Tibial artery (tissue), 4 donors: Measurements from ENCODE around the gene LRFN4.

Experiments used
- DNase-seq, 2 donors: peaks; one replicate each; pipeline ENCODE4 v3.0.0-alpha.2; 2019
- H3K27ac ChIP-seq, 2 donors: fragments of 200-600 bp; sonication (generic) in 1 of 2; 1 replicate in 1 of 2; 2 replicates in 1 of 2; pipeline ENCODE4 v1.5.1; 2018 to 2019; ENCODE audit warnings: mild to moderate bottlenecking in 1 of 2
- H3K27me3 ChIP-seq, 2 donors: fragments of 200-600 bp; sonication (generic) in 1 of 2; one replicate each; pipeline versions ENCODE4 v1.5.1 to v1.6.0; 2016 to 2019
- H3K36me3 ChIP-seq, 3 donors: fragments of 200-600 bp; sonication (generic) in 2 of 3; one replicate each; pipeline ENCODE4 v1.5.1; 2016 to 2019; ENCODE audit warnings: mild to moderate bottlenecking in 2 of 3
- H3K4me1 ChIP-seq, 4 donors: fragments of 200-600 bp; sonication (generic) in 2 of 4; 1 replicate in 3 of 4; 2 replicates in 1 of 4; pipeline ENCODE4 v1.5.1; 2016 to 2019
- H3K4me3 ChIP-seq, 2 donors: fragments of 200-600 bp; sonication (generic) in 1 of 2; 1 replicate in 1 of 2; 2 replicates in 1 of 2; pipeline ENCODE4 v1.5.1; 2018 to 2019; ENCODE audit warnings: mild to moderate bottlenecking in 2 of 2
- H3K9me3 ChIP-seq, 3 donors: fragments of 200-600 bp; sonication (generic) in 1 of 3; one replicate each; pipeline ENCODE4 v1.5.1; 2016 to 2019
- intact Hi-C: fragments of 100-400 bp; cut with DNase I; formaldehyde crosslinking; loops from one replicate; pipeline ENCODE4 v1.15.0; 2023; ENCODE audit warnings: low total_unique reads
- TF ChIP-seq, protein P1 (sequence below), 2 experiments: fragments of 200-600 bp in 1 of 2; fragments of 450-650 bp in 1 of 2; IDR thresholded peaks; one replicate each; pipeline ENCODE4 v1.5.1; 2017 to 2019; ENCODE audit warnings: antibody characterized with exemption in 2 of 2, mild to moderate bottlenecking in 1 of 2, moderate library complexity in 1 of 2

LRFN4 gene

DNA sequence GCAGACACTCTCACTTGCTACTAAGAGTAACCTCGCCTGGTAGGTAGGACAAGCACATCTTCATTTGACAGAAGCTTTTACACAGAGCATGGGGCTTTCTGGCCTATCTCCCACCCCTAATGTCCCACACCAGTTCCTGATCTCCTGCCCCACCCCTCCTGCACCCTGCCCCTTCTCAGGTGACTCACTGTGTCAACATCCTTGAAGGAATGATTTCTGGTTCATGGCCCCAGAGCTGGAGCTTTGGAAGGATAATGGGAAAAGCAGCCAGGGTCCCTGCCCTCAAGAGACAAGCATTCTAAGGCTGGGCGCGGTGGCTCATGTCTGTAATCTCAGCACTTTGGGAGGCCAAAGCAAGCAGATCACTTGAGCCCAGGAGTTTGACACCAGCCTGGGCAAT lies 47.2 kb downstream of the LRFN4 start:
- intact Hi-C loops = no loop called here
- no peaks in the 10 kb centered on the region for H3K36me3 ChIP-seq
- TF ChIP-seq, protein P1, sequence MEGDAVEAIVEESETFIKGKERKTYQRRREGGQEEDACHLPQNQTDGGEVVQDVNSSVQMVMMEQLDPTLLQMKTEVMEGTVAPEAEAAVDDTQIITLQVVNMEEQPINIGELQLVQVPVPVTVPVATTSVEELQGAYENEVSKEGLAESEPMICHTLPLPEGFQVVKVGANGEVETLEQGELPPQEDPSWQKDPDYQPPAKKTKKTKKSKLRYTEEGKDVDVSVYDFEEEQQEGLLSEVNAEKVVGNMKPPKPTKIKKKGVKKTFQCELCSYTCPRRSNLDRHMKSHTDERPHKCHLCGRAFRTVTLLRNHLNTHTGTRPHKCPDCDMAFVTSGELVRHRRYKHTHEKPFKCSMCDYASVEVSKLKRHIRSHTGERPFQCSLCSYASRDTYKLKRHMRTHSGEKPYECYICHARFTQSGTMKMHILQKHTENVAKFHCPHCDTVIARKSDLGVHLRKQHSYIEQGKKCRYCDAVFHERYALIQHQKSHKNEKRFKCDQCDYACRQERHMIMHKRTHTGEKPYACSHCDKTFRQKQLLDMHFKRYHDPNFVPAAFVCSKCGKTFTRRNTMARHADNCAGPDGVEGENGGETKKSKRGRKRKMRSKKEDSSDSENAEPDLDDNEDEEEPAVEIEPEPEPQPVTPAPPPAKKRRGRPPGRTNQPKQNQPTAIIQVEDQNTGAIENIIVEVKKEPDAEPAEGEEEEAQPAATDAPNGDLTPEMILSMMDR (IDR thresholded peaks at IDR 0.05) = no peak
- H3K4me1 ChIP-seq = no peaks in the 10 kb centered on the region
- H3K9me3 ChIP-seq = no peaks in the 10 kb centered on the region
- DNase-seq = no peak
- H3K27me3 ChIP-seq = no peaks in the 10 kb centered on the region
- H3K27ac ChIP-seq = no peak overlapping the region
- no peak overlapping the region for H3K4me3 ChIP-seq

DNA sequence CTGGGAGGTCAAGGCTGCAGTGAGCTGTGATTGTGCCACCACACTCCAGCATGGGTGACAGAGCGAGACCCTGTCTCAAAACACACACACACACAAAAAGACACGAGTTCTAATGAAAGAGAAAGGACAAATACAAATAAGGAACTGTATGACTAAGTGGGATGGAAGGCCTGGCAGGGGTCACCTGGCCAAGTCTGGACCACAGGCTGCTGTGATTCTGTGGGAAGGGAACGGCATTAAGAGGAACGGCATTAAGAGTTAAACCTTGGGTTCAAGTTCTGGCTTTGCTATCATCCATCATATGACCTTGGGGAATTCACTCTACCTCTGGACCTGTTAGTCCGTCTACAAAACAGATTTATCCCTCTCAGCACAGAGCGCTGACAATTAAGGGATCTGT lies 47.7 kb downstream of the LRFN4 start:
- H3K4me1 ChIP-seq = no peaks in the 10 kb centered on the region
- TF ChIP-seq, protein P1 (IDR thresholded peaks at IDR 0.05) = no peak
- no peak overlapping the region for H3K4me3 ChIP-seq
- no peaks in the 10 kb centered on the region for H3K36me3 ChIP-seq
- no peak overlapping the region for H3K27ac ChIP-seq
- H3K27me3 ChIP-seq = no peaks in the 10 kb centered on the region
- intact Hi-C loops = no loop called here
- no peaks in the 10 kb centered on the region for H3K9me3 ChIP-seq
- DNase-seq = no peak

DNA sequence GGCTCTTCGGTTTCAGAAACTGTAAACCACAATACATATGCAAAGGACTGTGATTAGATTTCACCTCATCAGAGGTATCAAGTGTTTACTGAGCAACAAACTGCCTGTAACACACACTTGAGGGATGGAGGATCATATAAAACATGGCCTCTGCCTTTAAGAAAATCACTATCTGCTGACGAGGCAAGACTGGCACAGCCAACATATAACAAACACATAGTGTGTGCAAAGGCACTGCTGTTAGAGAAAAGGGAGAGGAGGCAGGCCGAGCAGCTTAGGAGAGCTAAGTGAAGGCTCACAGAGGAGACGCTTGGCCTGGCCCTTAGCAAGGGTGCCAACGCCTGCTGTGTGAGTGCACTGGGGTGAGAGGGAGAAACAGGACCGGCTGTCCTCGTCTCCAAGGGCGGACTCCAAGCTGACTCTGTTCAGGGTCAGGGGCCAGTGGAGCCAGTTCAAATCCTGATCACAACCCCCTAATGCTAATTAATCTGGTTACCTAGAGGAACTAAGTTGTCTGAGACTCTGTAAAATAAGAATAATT lies 48.2 kb downstream of the LRFN4 start:
- H3K4me1 ChIP-seq = no peaks in the 10 kb centered on the region
- H3K4me3 ChIP-seq = no peak overlapping the region
- DNase-seq = no peak
- no peak overlapping the region for H3K27ac ChIP-seq
- no peaks in the 10 kb centered on the region for H3K27me3 ChIP-seq
- no peaks in the 10 kb centered on the region for H3K36me3 ChIP-seq
- TF ChIP-seq, protein P1 (IDR thresholded peaks at IDR 0.05) = no peak
- H3K9me3 ChIP-seq = no peaks in the 10 kb centered on the region
- intact Hi-C loops = no loop called here

DNA sequence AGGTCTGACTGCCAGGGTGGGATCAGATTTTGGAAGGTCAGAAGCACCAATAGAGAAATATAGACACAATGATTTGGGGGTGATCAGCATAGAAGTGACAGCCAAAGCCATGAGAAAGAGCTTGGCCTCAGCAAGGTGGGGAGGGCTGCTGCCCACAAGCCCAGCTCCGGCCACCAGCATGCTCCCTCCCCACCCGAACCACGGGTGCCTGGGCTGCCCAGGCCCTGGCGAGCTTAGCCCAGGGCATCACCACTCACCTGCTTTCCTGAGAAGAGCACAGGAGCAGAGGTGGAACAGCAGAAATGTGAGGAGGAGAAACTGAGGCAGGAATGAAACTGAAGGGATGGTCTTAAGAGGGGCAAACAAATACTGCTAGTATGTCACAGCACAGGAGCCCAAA lies 48.8 kb downstream of the LRFN4 start:
- H3K4me1 ChIP-seq = no peaks in the 10 kb centered on the region
- H3K4me3 ChIP-seq = no peak overlapping the region
- TF ChIP-seq, protein P1 (IDR thresholded peaks at IDR 0.05) = no peak
- DNase-seq = no peak
- H3K27ac ChIP-seq = no peak overlapping the region
- no peaks in the 10 kb centered on the region for H3K9me3 ChIP-seq
- H3K36me3 ChIP-seq = no peaks in the 10 kb centered on the region
- H3K27me3 ChIP-seq = no peaks in the 10 kb centered on the region
- intact Hi-C loops = no loop called here

DNA sequence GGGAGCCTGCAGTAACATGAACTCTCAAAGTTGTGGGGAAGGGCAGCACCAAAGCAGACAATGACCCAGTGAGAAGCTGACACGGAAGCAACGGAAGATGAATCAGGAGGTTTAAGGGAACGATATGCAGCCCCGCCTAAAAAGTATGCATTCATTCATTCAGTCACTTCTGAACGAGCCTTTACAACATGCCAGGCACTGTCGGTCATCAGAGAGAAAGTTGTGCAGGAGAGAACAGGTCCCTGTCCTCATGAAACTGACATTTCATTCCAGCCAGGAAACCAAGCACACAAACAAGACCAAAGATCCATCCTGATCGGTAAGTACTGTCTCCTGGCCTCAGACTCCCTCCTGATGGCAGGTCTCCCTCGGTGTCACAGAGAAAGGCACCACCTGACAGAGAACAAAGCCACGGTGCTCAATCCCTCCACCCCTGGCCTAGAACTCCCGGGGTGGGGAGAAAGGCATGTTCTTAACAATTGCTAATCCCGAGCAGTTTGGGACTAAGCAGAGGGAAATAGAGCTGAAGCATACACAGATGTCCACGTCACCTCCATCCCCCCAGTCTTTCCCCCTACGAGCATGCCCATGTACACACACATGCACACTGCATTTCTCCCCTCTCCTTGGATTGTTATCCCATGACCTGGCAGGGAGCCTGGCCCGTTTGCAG lies 49.3 kb downstream of the LRFN4 start:
- TF ChIP-seq, protein P1 (IDR thresholded peaks at IDR 0.05) = no peak
- Histone ChIP-seq H3K27ac (no peak overlapping the region), H3K4me1 (no peaks in the 10 kb centered on the region), H3K4me3 (no peak overlapping the region), H3K36me3 (no peaks in the 10 kb centered on the region), H3K27me3 (no peaks in the 10 kb centered on the region), H3K9me3 (no peaks in the 10 kb centered on the region)
- peak in 1 of 2 donors; percentile 30 for DNase-seq
- intact Hi-C loops = no loop called here
